ENCODE results near the gene FBXW12.
"Not testable (repeated sequence)": the region's sequence is repeated elsewhere in the genome, so short reads cannot be mapped to it uniquely, and the experiment has no call there.

Gene FBXW12, protein sequence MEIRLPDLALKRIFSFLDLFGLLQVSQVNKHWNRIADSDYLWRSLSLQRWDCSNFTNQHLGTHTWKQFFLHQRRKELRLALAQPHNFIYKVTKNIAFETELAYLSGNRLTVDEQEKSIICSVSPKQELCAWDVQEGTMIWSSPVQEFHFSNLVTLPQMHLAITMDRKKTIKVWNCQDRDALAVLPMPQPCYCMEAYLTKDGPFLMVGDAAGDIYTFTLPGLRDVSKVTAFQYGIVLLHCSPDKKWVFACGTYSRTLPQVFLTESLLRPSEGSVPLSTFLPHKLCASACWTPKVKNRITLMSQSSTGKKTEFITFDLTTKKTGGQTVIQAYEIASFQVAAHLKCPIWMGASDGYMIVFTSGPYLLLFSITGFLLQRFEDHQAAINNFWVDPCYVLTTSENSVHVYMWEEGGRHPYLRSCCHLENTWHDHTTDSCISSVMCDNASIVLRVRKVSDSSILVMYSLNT

DNA sequence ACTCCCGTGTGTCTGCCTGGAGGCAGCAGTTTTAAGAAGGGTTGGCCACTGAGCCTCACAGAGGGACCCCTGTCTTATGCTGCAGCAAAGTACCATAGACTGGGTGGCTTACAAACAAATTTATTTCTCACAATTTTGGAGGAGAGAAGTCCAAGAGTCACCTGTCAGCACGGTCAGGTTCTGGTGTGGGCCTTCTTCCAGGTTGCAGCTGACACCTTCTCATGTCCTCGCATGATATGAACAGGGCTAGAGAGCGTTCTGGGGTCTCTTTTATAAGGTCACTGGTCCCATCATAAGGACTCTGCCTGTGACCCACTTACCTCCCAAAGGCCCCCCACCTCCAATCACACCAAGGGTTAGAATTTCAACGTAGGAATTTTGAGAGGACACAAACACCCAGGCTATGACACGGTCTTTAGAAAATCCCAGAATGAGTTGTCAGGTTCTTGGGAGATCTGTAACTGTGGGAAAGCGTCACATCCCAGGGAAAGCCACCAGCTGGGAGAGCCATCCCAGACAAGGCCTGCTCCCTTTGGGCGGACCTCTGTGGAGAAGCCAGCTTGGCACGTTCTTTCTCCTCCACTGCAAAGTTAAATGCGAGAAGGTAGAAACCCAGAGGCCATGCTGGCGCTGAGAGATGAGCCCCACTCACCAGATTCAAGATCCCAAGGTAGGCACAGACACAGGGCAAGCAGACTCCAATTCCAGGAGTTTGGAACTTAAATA is at the start of gene FBXW12:
TSS of gene FBXW12 (plus strand) at position 569 of the 726 bp plus-strand sequence. CDS start 549 bp downstream, outside the sequence.
- no peak for DNase-seq

DNA sequence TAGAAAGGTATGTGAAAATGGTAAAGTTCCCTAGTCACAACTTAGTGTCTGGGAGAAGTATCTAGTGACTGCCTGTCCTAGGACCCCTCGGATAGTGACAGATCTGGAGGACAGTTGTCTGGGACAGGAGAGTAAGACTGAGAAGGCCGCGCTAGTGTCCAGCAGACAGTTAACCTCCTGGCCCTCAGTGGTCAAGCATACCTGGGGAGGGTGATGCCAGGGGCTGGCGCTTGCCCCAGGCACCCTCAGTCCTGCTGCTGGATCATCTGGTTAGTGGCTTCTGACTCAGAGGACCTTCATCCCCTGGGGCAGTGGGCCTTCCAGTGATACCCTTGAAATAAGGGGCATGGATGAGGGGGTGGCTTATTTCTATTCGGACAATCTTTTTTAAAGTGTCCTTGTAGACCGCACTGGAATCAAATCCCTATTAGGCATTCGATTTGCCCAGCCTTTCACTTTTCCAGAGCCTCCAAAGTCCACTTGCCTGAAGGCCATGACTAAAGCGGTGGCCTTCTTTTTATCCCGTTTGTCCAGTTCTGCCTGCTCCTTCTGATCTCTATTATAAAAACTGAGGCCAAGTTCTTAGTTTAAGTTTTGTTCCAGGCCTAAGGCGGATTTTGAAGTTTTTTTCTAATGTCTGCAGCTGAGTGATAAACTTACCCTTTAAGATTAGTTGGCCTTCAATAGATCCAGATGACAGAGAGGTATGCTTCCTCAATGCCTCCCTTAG is 40.1 kb upstream of the FBXW12 start:
- not testable (repeated sequence) for DNase-seq

DNA sequence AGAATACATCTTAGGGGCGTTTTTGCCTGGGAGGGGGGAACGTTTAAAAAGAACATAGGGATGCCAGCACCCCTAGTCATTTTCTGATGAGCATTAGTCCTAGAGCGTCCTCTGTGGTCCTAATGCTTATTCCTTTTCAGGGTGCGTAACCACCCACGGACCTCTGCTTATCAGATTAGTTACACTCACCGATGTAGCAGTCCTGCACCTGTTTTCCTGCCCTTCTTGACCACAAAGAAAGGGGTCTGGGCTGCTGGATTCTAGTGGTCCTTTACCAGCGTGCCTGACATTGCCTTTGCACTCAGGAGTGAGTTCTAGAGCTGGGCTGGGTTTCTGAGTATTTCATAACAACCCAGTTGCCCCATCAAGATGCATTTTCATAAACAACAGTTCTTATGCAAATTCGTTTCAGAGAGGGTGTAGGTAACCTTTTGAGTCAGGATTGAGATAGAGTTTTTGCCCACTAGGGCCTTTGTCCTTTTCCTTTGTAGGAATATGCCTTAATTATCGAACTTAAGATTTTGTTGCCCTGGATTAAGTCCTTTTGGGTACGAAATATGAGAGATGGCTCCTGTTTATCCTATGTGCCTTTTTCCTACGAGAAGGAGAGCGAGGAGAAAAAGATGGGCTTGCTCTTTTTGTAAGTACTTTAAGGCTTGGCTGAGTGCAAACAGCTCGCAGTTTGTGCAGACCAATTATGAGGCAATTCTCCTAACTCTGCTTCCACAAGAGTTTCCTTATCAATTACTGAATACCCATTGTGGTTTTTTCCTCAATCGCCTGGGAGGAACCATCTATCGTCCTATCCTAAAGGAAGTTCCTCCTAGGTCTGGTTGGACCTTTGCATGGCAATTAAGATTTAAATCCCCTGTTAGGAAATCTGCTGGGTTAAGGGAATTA is 38.4 kb upstream of the FBXW12 start, which contains the start of gene SPINK8:
TSS of gene SPINK8 (minus strand) at position 316 of the 900 bp plus-strand sequence. CDS start 5,320 bp downstream, outside the sequence.
- DNase-seq: not testable (repeated sequence)

DNA sequence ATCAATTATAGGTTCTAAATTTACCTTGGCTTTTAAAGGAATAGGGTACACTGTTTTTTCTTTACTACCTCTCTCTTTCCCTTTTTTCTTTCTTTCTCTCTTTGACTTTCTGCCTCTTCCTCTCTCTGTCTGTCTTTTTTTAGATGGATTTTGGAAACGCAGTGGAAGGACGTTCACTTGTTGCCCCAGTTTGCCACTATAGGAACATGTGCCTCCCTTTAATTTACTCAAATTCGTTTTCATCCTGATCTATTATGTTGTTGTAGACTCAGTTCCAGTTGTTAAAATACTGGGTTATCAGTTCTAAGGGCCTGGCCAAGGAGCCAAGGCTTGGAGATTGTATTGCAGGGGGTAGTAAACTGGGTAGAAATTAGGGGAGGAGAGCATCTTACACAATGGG is 37.4 kb upstream of the FBXW12 start:
- no peak for DNase-seq

DNA sequence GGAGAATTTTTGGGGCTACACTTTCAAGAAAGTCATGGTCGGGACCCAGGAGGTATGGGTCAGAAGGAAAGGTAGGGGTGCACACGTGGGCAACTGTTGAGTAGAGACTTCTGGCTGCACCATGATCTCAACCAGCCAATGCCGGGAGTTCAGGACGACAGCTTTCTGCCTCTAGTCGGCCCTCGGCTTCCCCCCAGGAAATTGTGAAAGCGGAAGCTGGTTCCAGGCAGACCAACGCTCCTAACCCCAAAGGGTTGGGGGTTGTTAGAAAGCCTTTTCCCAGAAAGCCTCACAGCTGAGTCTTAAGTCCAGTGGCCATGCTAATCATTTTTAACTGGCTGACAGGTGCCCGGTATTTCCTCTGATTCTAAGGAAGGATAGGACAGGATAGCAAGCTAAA is 36.7 kb upstream of the FBXW12 start:
- not testable (repeated sequence) for DNase-seq

DNA sequence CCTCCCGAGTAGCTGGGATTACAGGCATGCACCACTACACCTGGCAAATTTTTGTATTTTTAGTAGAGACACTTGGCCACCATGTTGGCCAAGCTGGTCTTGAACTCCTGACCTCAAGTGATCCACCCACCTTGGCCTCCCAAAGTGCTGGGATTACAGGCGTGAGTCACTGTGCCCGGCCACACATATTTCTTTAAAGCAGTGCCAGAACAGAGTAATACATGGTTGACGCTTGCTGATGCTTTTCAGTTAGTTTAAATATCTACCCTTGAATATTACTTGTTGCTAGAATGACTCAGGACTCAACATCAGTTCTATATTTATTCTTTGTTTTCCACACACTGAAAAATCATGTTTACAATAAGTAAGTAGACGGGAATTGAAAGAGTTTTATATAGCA is 34.5 kb upstream of the FBXW12 start:
- DNase-seq: not testable (repeated sequence)

DNA sequence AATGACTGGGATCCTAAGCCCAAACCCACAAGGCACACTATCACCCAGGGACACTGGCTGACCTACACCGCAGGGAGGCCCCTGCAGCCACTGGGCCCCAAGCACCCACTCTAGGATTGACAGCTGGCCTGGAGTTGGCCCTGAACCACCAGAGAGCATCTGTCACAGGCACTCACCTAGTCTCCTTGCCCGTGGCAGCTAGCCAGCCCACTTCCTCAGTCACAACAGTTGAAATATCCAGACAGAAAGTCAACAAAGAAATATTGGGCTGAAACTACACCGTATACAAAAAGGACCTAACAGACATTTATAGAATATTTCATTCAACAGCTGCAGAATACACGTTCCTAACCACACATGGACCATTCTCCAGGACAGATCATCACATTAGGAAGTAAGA is 33.4 kb upstream of the FBXW12 start:
- peak; percentile 48 for DNase-seq

DNA sequence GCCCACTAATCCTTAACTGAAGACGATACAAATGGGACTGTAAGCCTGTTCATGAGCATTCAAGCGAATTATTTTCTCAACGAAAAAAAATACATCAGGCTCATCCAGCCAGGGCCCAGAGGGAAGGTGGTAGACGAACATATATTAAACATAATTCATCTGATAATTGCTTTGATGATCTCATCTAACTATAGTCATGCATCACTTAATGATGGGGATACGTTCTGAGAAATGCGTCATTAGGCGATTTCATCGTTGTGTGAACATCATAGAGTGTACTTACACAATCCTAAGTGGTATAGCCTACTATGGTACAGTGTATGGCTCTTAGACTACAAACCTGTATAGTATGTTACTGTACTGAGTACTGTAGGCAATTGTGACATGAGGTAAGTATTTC is 28.6 kb upstream of the FBXW12 start:
- no peak for DNase-seq

DNA sequence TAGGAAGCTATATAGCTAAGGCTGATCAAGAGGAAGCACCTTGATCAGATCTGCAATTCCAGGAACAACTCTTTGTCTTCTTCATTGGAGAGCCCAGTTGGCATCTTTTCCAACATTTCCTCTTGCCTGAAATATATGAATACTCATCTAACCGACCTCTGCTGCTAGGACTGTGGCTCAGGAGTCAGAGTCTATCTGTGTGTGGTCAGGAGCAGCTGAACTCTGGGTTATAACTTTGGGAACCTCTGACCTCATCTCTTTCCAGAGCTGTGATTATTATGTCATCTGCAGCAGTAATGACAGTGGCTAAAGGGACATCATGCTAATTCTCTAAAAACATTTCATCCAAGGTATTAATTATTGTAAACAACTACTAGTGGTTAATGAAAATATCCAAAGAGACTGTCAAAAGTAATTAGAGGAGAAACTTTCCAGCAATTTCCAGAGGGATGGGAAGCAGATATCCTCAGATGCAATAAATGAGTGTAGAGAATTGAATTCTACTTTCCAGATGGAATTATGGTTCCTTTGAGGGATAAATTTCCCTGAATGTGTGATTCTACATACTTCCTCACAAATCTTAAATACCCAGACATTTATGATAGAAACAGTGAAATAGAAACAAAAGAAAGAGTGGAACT is 27.0 kb upstream of the FBXW12 start:
- DNase-seq: no peak

DNA sequence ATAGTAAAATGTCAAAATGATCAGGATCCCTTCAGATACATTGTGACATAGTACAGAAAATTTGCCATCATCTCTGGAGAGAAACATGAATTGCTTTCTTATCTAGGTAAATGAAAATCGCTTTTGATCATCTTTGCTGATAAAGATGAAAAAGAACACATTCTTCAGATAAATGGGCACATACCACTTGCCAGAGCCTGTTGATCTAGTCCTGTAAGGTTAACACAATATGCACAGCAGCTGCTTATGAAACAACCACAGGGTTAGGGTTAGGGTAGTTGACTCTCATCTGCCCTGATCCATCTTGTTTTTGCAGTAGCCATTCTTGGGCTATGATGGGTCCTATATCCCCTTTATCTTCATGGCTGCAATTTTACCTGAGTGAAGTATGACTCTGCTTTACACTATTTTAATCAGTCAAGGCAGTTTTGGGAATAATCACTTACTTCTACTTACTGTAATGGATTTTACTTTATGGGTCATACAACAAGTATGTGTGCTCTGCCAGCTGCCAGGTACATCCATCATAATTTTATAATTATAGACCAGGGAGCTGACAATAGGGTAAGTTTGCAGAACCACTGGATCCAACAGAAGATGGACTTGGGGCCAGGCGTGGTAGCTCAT is 26.0 kb upstream of the FBXW12 start:
- no peak for DNase-seq

DNA sequence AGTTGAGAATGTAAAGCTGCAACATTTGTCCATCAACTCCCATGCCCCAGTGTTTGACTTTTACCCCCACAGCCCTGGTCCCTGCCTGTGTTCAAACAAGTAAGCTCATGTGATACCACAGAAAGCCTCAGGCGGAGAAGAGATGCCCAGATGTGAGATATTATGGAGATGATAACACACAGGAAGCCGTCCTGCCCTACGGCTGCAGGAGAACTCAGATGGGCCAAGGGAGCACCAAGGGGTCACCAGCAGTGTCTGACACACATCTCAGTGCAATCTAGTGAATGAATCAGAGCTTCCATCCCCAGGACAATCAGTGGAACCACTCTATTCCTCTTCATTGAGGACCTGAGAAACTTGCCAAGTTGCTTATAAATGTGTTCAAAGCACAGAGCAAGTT is 24.5 kb upstream of the FBXW12 start:
- no peak for DNase-seq

DNA sequence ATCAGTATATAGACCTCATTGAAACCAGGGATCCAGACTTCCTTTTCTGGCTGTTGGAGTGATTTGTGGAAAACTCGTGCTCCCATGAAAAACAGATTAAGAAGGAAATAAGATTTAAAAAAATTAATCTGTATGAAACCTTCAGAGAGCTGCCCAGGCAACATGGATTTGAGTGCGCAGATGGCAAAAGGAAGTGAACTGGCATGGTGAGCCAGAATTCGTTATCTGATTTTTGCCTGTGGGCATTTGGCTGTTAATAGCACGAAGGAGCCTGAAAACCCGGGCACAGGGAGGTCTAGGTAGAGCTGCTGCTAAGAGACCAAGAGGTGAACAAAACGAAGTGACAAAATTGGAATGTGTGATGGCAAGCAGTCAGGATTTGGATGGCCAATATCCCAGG is 19.5 kb upstream of the FBXW12 start:
- no peak for DNase-seq

DNA sequence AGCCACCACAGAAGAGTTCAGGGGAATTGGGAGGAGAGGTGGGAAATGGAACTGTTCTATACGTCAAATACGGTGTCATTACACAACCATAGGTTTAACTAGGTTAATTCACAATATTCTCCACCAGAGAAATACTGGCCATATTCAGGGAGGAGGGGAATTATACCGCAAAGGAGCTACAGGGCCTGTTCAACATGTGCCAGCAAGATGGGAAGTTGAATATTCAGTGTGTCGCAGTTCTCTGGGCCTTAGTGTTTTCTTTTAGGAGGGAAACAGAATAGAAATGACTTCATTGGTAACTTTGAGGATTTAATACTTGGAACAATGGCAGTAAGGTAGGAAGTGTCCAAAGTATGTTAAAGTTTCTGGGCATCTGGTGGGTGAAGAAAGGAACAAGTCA is 18.0 kb upstream of the FBXW12 start:
- no peak for DNase-seq

DNA sequence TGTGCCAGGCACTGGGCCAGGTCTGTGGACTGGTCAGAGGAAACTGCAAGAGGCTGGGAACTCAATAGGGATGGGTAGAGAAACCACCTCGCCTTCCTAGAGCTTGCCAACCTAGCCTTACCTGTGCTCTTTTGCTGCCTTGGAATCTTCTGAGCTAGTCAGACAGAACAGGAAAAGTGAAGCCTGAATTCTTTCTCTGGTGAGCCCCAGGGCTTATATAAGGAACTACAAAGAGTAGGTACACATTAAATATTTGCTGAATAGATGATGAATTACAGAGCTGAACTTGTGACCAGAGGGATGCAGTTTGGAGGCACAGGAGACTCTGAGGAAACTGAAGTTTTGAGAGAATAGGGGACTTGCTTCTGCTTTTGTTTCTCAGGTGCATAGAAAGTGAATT is 15.6 kb upstream of the FBXW12 start:
- no peak for DNase-seq

DNA sequence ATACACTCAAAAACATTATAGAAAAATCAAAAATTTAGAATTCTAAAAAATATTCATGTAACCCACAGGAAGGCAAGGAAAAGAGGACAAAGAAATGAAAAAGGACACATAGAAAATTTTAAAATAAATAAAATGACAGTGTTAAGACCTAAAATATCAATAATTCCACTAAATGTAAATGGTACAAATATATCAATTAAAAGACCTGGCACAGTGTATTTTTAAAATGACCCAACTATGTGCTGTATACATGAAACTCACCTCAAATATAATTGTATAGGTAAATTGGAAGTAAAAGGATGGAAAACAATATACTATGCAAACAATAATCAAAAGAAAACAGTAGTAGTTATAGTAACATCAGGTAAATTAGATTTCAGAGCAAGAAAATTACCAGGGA is 10.1 kb upstream of the FBXW12 start:
- no peak for DNase-seq

DNA sequence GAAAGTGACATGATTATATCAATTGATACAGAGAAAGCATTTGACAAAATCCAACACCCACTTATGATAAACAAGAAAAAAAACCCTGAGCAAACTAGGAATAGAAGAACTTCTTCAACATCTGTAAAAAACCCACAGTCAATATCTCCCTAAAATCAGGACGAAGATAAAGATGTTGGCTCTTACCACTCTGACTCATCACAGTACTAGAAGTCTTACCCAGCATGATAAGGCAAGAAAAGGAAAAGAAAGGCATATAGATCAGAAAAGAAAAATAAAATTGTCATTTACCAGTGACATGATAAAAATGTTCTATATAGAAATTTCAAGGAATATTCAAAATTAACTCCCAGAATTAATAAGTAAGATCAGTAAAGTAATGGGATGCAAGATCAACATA is 7.2 kb upstream of the FBXW12 start:
- no peak for DNase-seq

DNA sequence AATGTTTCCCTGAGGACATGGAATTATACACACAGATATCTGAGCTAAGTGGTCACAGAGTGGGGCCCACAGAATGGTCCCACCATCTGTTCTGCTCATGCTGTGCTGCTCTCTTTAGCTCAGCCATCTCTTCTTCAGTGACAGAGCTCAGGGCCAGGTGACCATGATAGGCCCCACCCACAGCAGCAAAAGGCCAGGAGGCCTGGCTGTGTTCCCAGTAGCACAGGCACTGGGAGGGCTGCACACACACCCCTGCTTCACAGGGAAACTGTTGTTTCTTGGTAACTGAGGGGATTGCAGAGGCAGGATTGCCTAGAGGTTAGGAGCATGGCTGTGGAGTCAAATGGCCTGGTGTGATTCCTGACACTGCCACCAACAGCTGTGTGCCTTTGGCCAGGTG is 4.8 kb upstream of the FBXW12 start:
- peak; percentile 91 for DNase-seq

DNA sequence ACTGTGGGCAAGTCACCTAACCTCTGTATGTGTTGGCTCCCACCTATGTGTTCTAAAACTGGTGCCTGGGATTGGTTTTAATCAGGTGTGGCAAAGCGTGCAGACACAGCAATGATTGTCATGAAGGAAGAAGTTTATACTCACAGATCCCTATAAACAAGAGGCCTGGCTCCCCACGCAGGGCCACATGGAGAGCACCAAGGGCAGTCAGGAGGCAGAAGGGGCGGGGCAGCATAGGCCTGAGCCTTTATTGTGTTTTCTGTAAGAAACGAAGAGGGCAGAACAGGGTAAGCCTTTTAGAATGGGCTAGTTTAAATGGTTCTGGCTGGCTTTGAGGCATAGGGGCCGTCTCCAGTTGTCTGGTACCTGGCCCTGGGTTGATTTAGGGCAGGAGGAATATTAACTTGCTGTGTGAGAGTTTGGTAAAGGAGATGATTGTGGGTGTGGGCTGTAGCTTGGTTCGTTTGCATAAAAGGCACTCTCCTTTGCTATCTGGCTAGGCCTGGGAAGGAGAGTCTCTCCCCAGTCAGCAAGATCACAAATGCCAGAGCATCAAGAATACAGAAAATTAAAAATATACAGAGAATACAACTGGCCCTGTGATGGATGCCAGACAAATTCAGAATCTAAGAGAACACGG is 2.2 kb upstream of the FBXW12 start:
- no peak for DNase-seq

DNA sequence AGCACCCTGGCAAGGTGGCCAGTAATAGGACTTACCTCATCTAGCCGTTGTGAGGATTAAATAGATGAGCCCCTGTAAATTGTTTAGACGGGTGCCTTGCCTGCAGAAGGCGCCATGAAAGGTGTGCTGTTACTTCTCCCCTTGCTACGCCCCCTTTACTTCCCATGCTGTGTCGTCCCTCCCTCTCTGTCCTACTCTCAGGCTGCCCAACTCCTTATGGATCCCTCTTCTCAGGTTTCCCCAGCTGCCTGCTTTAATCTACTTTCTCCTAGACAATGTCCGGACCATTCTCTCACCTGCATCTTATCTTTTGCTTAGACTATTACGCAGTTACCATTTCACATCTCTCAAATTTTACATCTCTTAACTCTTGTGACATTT is 1.7 kb upstream of the FBXW12 start:
- DNase-seq: no peak

DNA sequence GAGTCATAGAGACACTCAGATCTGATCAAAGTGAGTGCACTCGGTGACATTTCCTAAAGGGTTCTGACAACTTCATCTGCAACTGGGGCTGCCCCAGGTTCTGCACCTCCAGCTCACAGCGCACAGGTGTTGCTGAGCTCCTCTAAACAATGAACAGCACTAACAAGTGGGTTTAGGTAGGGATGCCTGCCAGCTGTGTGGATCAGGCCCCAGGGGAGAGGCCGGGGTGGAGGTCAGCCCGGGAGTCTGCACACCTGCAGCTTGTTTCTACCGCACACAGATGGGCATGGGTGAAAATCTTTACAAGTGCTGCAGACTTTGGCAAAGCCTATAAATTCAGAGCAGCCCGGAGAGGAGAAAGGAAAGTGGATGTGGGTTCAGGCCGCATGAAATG is 355 bp downstream of the FBXW12 start:
- no peak for DNase-seq

Measured in NCI-H524 treated with DMSO at 0.1 percent for 48 hours (cell line).